ENCODE results near the gene GREB1.

Gene GREB1

DNA sequence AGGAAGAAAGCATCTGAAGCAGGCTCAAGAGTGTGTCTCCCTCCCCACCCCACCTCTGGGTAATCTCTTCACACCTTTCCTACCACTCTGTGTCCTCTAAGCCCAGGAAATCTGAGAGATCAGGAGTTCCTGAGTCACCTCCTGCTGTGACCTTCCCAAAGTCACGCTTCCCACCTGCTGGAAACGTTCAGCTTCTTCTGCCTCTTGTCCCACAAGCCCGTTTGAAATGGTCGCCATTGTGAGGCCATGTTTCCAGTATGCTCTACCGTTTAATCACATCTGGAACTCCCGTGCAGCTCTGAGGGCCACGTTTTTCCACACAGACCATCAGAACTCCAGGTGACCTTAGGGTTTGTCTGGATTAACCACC, 25.9 kb downstream of the GREB1 start:
- no peak overlapping the region for H3K4me3 ChIP-seq (ENCODE audit: low read length)
- DNase-seq (ENCODE audit: low read depth): no peak
- TF ChIP-seq, protein P1, sequence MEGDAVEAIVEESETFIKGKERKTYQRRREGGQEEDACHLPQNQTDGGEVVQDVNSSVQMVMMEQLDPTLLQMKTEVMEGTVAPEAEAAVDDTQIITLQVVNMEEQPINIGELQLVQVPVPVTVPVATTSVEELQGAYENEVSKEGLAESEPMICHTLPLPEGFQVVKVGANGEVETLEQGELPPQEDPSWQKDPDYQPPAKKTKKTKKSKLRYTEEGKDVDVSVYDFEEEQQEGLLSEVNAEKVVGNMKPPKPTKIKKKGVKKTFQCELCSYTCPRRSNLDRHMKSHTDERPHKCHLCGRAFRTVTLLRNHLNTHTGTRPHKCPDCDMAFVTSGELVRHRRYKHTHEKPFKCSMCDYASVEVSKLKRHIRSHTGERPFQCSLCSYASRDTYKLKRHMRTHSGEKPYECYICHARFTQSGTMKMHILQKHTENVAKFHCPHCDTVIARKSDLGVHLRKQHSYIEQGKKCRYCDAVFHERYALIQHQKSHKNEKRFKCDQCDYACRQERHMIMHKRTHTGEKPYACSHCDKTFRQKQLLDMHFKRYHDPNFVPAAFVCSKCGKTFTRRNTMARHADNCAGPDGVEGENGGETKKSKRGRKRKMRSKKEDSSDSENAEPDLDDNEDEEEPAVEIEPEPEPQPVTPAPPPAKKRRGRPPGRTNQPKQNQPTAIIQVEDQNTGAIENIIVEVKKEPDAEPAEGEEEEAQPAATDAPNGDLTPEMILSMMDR (conservative IDR thresholded peaks at IDR 0.05; ENCODE audit: low read length): no peak

DNA sequence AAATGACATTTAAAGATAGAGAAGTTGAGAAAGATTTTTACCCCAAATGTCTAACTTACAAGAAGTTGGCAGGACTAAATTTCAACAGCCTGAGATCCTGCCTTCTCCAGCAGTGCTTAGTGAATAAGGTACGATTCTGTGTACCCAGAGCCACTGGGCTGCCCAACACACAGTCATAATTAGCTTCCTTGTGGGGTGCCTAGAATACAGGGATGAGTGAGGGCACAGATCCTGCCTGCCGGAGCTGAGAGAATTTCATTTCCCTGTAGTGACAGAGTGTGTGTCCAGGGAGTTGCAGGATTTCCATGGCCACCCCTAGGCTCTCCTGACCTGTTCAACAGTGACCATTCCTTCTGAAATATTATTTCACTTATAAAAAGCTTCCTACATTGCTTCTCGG, 27.0 kb downstream of the GREB1 start:
- TF ChIP-seq, protein P1 (conservative IDR thresholded peaks at IDR 0.05; ENCODE audit: low read length): no peak
- no peak for DNase-seq (ENCODE audit: low read depth)
- no peak overlapping the region for H3K4me3 ChIP-seq (ENCODE audit: low read length)

DNA sequence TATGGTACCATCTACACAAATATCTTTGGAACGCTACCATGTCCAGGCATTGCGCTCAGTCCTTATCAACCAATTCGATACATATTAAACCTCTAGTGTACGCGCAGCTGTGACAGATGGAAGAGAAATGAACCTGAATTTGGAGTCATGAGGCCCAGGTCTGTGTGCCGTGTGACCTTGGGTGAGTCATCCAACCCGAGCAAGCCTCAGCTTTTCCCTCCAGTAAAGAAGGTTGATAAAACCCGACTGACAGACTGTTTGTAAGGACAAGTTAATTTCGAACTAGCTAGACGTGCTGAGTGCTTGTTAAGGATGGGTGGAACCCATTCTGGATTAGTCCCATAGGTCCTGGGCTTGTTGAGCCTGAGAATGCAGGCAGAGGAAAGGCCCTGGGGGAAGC, 28.2 kb downstream of the GREB1 start:
- TF ChIP-seq, protein P1 (conservative IDR thresholded peaks at IDR 0.05; ENCODE audit: low read length): no peak
- H3K4me3 ChIP-seq (ENCODE audit: low read length): no peak overlapping the region
- DNase-seq (ENCODE audit: low read depth): no peak

DNA sequence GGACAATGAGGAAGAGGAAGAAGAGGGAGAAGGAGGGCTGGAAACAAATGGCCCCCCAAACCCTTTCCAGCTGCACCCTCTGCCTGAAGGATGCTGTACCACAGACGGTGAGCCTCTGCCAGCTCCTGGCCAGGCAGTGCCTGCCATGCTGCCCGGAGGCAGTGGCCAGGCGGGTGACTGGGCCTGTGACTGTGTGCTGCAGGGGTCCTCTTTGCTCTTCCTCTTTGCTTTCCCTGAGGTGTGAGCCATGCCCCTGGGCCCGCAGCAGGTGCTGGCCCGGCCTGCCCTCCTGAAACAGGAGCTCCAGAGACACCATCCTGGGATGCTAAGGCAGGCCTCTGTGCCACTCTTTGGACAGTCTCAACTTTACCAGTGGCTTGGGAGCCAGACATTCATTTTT, 28.6 kb downstream of the GREB1 start:
- TF ChIP-seq, protein P1 (conservative IDR thresholded peaks at IDR 0.05; ENCODE audit: low read length): no peak

DNA sequence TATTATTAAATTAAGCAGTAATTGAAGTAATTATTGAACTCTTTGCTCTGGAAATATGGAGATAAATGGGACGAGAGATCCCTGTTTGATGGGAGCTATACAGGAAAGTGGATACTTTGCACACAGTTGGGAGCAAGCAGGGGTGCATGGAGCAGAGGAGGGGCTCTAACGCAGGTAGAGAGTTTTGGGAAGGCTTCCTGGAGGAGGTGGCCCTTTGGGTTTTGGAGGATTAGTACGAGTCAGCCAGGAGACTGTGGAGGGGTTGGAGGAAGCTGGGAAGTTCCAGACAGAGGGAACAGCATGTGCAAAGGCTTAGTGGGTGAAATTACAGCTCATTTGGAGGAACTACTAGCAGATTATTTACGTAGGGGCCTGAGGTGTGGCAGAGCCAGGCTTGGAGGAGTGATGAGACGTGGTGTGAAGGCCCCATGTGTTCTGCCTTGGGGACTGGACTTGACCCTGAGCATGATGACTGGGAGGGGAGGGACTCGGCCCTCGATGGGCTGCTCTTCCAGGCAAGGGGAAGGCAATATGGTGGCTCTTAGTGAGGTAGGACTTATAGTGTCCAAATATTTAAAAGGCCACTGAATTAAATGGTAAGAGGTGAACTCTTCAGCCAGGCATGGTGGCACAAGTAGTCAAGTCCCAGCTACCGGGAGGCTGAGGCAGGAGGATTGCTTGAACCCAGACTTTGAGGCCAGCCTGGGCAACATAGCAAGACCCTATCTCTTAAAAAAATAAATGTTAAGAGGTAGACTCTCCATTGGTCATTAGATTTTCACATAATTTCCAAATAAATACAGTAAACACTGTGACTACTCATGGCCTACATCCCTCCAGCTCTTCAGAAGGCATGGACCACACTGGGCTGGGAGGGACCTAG, 30.2 kb downstream of the GREB1 start:
- no peak for DNase-seq (ENCODE audit: low read depth)
- TF ChIP-seq, protein P1 (conservative IDR thresholded peaks at IDR 0.05; ENCODE audit: low read length): no peak
- no peak overlapping the region for H3K4me3 ChIP-seq (ENCODE audit: low read length)

More for the DNA sequence above, 28.6 kb downstream of the GREB1 start:
- no peak for DNase-seq (ENCODE audit: low read depth)
- no peak overlapping the region for H3K4me3 ChIP-seq (ENCODE audit: low read length)

DNA sequence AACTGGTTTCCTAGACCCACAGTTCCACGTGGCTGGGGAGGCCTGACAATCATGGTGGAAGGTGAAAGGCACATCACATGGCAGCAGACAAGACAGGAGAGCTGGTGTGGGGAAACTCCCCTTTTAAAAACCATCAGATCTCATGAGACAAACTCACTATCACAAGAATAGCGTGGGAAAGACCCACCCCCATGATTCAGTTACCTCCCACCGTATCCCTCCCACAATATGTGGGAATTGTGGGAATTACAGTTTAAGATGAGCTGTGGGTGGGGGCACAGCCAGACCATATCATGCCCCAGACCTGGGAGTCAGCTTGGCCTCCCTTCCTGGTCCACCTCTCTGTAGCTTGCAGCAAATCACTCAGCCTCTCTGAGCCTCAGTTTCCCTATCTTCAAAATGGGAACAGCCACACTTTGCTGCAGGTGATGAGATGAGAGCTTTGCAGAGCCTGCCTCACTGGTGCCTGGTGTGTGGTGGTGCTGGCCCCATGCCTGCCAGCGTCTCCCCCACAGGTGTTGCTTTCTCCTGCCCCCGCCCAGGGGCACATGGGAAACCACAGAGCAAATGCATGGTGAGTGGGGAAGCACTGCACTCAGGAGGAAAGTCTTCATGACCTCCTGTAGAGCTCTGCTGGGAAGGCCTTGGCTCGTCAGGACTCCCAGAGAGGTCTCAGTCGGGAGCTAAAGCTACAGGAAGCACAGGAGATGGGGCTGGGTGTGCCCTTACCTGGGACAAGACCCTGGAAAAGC, 31.1 kb downstream of the GREB1 start:
- DNase-seq (ENCODE audit: low read depth): no peak
- H3K4me3 ChIP-seq (ENCODE audit: low read length): no peak overlapping the region
- TF ChIP-seq, protein P1 (conservative IDR thresholded peaks at IDR 0.05; ENCODE audit: low read length): no peak

All from AG10803 (cell line).